MM.1S (cell line): Measurements from ENCODE around the gene TXNDC8.

ENCODE experiments used
- DNase-seq: peaks from one replicate; pipeline ENCODE4 v3.0.0-alpha.2; 2015
- H2AFZ ChIP-seq: fragments of 300-600 bp; sonication (generic); 2 replicates; pipeline ENCODE4 v1.6.0; 2016; ENCODE audit warnings: antibody characterized with exemption, low read length
- H3F3A ChIP-seq: fragments of 300-600 bp; sonication (generic); 2 replicates; pipeline ENCODE4 v1.6.1; 2016; ENCODE audit warnings: mild to moderate bottlenecking, antibody characterized with exemption, low read length, moderate library complexity, mixed read lengths; ENCODE audit not compliant: insufficient read depth
- H3K27ac ChIP-seq: fragments of 300-600 bp; sonication (generic); 2 replicates; pipeline ENCODE4 v1.5.1; 2016; ENCODE audit warnings: mild to moderate bottlenecking, low read length
- H3K27me3 ChIP-seq: fragments of 300-600 bp; sonication (generic); replicated peaks from 2 replicates; pipeline ENCODE4 v1.6.0; 2016; ENCODE audit warnings: low read length; ENCODE audit not compliant: insufficient read depth
- H3K36me3 ChIP-seq: fragments of 300-600 bp; sonication (generic); replicated peaks from 2 replicates; pipeline ENCODE4 v1.6.1; 2016; ENCODE audit warnings: mild to moderate bottlenecking, low read length, mixed read lengths; ENCODE audit not compliant: insufficient read depth
- H3K4me1 ChIP-seq: fragments of 300-600 bp; sonication (generic); 2 replicates; pipeline ENCODE4 v1.6.1; 2016; ENCODE audit warnings: low read length, mixed read lengths
- H3K4me2 ChIP-seq: fragments of 300-600 bp; sonication (generic); 2 replicates; pipeline ENCODE4 v1.6.0; 2016; ENCODE audit warnings: low read depth, low read length
- H3K4me3 ChIP-seq: fragments of 300-600 bp; sonication (generic); 2 replicates; pipeline ENCODE4 v1.5.1; 2016; ENCODE audit warnings: low read length, mixed read lengths
- H3K79me2 ChIP-seq: fragments of 300-600 bp; sonication (generic); 2 replicates; pipeline ENCODE4 v1.6.1; 2016; ENCODE audit warnings: mixed run types, low read length, mixed read lengths
- H3K9ac ChIP-seq: fragments of 300-600 bp; sonication (generic); 2 replicates; pipeline ENCODE4 v1.6.1; 2016; ENCODE audit warnings: low read length, mixed read lengths
- H3K9me2 ChIP-seq: fragments of 300-600 bp; sonication (generic); replicated peaks from 2 replicates; pipeline ENCODE4 v1.6.1; 2016; ENCODE audit warnings: mild to moderate bottlenecking, low read length, mixed read lengths; ENCODE audit not compliant: insufficient read depth
- H3K9me3 ChIP-seq: fragments of 300-600 bp; sonication (generic); replicated peaks from 2 replicates; pipeline ENCODE4 v1.6.1; 2016; ENCODE audit warnings: mild to moderate bottlenecking, low read length, mixed read lengths; ENCODE audit not compliant: insufficient read depth
- H4K20me1 ChIP-seq: fragments of 300-600 bp; sonication (generic); 2 replicates; pipeline ENCODE4 v1.6.1; 2016; ENCODE audit warnings: mild to moderate bottlenecking, low read length, moderate library complexity, mixed read lengths; ENCODE audit not compliant: insufficient read depth
- CTCF ChIP-seq: fragments of 300-600 bp; sonication (generic); IDR thresholded peaks from 2 replicates; pipeline ENCODE4 v1.5.1; 2016; ENCODE audit warnings: antibody characterized with exemption, low read length, mixed read lengths
- EZH2 ChIP-seq: fragments of 300-600 bp; sonication (generic); optimal IDR thresholded peaks from 2 replicates; pipeline ENCODE3; 2017; ENCODE audit warnings: low read depth, mild to moderate bottlenecking, antibody characterized with exemption, low read length, mixed read lengths
- EZH2phosphoT487 ChIP-seq: fragments of 300-600 bp; sonication (generic); IDR thresholded peaks from 2 replicates; pipeline ENCODE4 v1.6.1; 2018; ENCODE audit warnings: antibody characterized with exemption, low read length

The TXNDC8 gene

GRCh38 chr9:110270211-110270995 is 67.3 kb downstream of the TXNDC8 start:
- no peaks in the 10 kb centered on the region for H3K27me3 ChIP-seq
- no peaks in the 10 kb centered on the region for H3K9me3 ChIP-seq
- no peaks in the 10 kb centered on the region for H4K20me1 ChIP-seq
- no peaks in the 10 kb centered on the region for H3K36me3 ChIP-seq
- no peak overlapping the region for H3K4me3 ChIP-seq
- DNase-seq, result no peak
- H3K9ac ChIP-seq, result no peak overlapping the region
- no peaks in the 10 kb centered on the region for H3K4me1 ChIP-seq
- no peak for TF ChIP-seq EZH2
- TF ChIP-seq CTCF, result no peak
- TF ChIP-seq EZH2phosphoT487, result no peak
- no peaks in the 10 kb centered on the region for H3K79me2 ChIP-seq
- H2AFZ ChIP-seq, result no peak overlapping the region
- no peaks in the 10 kb centered on the region for H3K9me2 ChIP-seq
- H3F3A ChIP-seq, result no peaks in the 10 kb centered on the region
- no peak overlapping the region for H3K4me2 ChIP-seq
- no peak overlapping the region for H3K27ac ChIP-seq

DNA sequence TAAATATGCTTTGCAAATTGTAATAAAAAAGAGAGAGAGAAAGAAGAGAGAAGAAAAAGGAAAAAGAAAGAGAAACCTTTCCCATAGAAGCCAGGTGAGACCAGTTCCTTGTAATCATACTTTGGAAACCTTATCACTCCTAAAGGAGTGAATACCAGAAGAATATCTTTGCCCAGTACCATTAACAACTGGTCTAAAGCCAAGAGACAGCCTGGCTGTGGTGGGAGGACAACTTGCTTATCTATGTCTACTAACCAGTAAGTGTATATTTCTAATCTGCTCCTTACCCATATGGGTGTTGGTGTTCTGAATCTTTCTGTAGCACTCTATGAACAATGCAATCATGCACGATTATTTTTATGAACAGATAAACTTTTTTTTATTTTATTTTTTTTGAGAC is 70.9 kb downstream of the TXNDC8 start:
- Histone ChIP-seq H3K9me2 (no peaks in the 10 kb centered on the region), H3K36me3 (no peaks in the 10 kb centered on the region), H3K4me2 (no peak overlapping the region), H3K27ac (no peak overlapping the region), H3K79me2 (no peaks in the 10 kb centered on the region), H3K4me3 (no peak overlapping the region), H3K9me3 (no peaks in the 10 kb centered on the region), H4K20me1 (no peaks in the 10 kb centered on the region), H3F3A (no peaks in the 10 kb centered on the region), H2AFZ (no peak overlapping the region), H3K4me1 (no peaks in the 10 kb centered on the region), H3K27me3 (no peaks in the 10 kb centered on the region), H3K9ac (no peak overlapping the region)
- no peak for TF ChIP-seq EZH2phosphoT487
- no peak for TF ChIP-seq EZH2
- TF ChIP-seq CTCF, result no peak
- DNase-seq, result no peak

DNA sequence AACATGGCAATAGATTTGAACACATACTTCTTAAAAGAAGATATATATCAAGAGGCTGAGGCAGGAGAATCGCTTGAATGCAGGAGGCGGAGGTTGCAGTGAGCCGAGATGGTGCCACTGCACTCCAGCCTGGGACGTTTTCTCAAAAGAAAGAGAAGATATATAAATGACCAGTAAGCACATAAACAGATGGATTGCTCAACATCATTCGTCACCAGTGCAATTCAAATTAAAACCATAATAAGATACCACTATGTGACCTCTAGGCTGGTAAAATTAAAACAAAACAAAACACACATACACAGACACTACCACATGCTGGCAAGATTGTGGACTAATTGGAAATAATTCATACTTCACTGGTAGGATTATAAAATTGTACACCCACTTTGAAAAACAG is 76.0 kb downstream of the TXNDC8 start:
- H3K27me3 ChIP-seq, result no peaks in the 10 kb centered on the region
- no peak overlapping the region for H3K4me2 ChIP-seq
- H3K36me3 ChIP-seq, result no peaks in the 10 kb centered on the region
- peaks cover 7% of the 10 kb centered on the region; the same call in 1 of the 2 replicates for H3K79me2 ChIP-seq
- TF ChIP-seq EZH2phosphoT487, result no peak
- no peak overlapping the region for H3K9ac ChIP-seq
- H3F3A ChIP-seq, result peaks cover 16% of the 10 kb centered on the region
- no peaks in the 10 kb centered on the region for H4K20me1 ChIP-seq
- H3K9me3 ChIP-seq, result no peaks in the 10 kb centered on the region
- H3K27ac ChIP-seq, result no peak overlapping the region
- H3K9me2 ChIP-seq, result no peaks in the 10 kb centered on the region
- H3K4me3 ChIP-seq, result no peak overlapping the region
- no peak overlapping the region for H2AFZ ChIP-seq
- peaks cover 11% of the 10 kb centered on the region for H3K4me1 ChIP-seq
- DNase-seq, result no peak

GRCh38 chr9:110260911-110261310 is 76.8 kb downstream of the TXNDC8 start:
- Histone ChIP-seq H3K36me3 (no peaks in the 10 kb centered on the region), H3K4me3 (no peak overlapping the region), H2AFZ (no peak overlapping the region), H4K20me1 (no peaks in the 10 kb centered on the region), H3K27me3 (no peaks in the 10 kb centered on the region), H3K9ac (no peak overlapping the region), H3K4me1 (peaks cover 11% of the 10 kb centered on the region), H3K4me2 (no peak overlapping the region), H3K79me2 (peaks cover 11% of the 10 kb centered on the region), H3F3A (peaks cover 18% of the 10 kb centered on the region), H3K9me3 (no peaks in the 10 kb centered on the region), H3K9me2 (no peaks in the 10 kb centered on the region), H3K27ac (no peak overlapping the region)
- DNase-seq, result no peak
- TF ChIP-seq EZH2phosphoT487, result no peak
- TF ChIP-seq CTCF, result no peak
- TF ChIP-seq EZH2, result no peak
